Loucy (cell line): Measurements from ENCODE around the gene CRYBG2.

ENCODE experiments used
- H2AFZ ChIP-seq: fragments of 200-600 bp; sonication (generic); 2 replicates; pipeline ENCODE4 v1.6.0; 2016; ENCODE audit warnings: antibody characterized with exemption, mild to moderate bottlenecking, low read length, moderate library complexity
- H3F3A ChIP-seq: fragments of 200-600 bp; 2 replicates; pipeline ENCODE4 v1.6.0; 2016; ENCODE audit warnings: antibody characterized with exemption, low read depth, mild to moderate bottlenecking
- H3K27me3 ChIP-seq: fragments of 200-600 bp; sonication (generic); 2 replicates; pipeline ENCODE4 v1.6.1; 2014; ENCODE audit warnings: low read length, mild to moderate bottlenecking; ENCODE audit not compliant: insufficient read depth, poor library complexity, severe bottlenecking
- H3K36me3 ChIP-seq: fragments of 200-600 bp; sonication (generic); 2 replicates; pipeline ENCODE4 v1.6.1; 2016; ENCODE audit warnings: low read length; ENCODE audit not compliant: insufficient read depth
- H3K4me1 ChIP-seq: fragments of 200-600 bp; sonication (generic); 2 replicates; pipeline ENCODE4 v1.5.1; 2014; ENCODE audit warnings: low read length, mild to moderate bottlenecking; ENCODE audit not compliant: insufficient read depth, poor library complexity, severe bottlenecking
- H3K4me2 ChIP-seq: fragments of 200-600 bp; sonication (generic); 2 replicates; pipeline ENCODE4 v1.6.0; 2014; ENCODE audit warnings: antibody characterized with exemption, low read length, low read depth, mild to moderate bottlenecking; ENCODE audit not compliant: poor library complexity, severe bottlenecking
- H3K4me3 ChIP-seq: fragments of 200-600 bp; sonication (generic); 2 replicates; pipeline ENCODE4 v1.5.1; 2014; ENCODE audit warnings: low read length, mild to moderate bottlenecking, mixed read lengths; ENCODE audit not compliant: poor library complexity, severe bottlenecking
- H3K79me2 ChIP-seq: fragments of 200-600 bp; sonication (generic); 2 replicates; pipeline ENCODE4 v1.6.1; 2014; ENCODE audit warnings: low read length; ENCODE audit not compliant: insufficient read depth
- H3K9ac ChIP-seq: fragments of 200-600 bp; sonication (generic); 2 replicates; pipeline ENCODE4 v1.6.0; 2014; ENCODE audit warnings: mild to moderate bottlenecking, low read depth, low read length, moderate library complexity; ENCODE audit not compliant: poor library complexity, severe bottlenecking
- H3K9me2 ChIP-seq: fragments of 200-600 bp; sonication (generic); replicated peaks from 2 replicates; pipeline ENCODE4 v1.6.1; 2016; ENCODE audit warnings: low read depth, low read length, mixed read lengths
- H3K9me3 ChIP-seq: fragments of 200-600 bp; sonication (generic); 2 replicates; pipeline ENCODE4 v1.6.1; 2014; ENCODE audit warnings: mild to moderate bottlenecking, antibody characterized with exemption, low read length, low read depth; ENCODE audit not compliant: insufficient read depth
- H4K20me1 ChIP-seq: fragments of 200-600 bp; sonication (generic); 2 replicates; pipeline ENCODE4 v1.6.0; 2014; ENCODE audit warnings: antibody characterized with exemption, low read length, mild to moderate bottlenecking; ENCODE audit not compliant: insufficient read depth, poor library complexity, severe bottlenecking
- EZH2phosphoT487 ChIP-seq: fragments of 200-600 bp; IDR thresholded peaks from 2 replicates; pipeline ENCODE4 v1.6.1; 2018; ENCODE audit warnings: antibody characterized with exemption, mild to moderate bottlenecking, moderate library complexity, borderline replicate concordance
- TF ChIP-seq, protein P1 (sequence below): fragments of 200-600 bp; sonication (generic); conservative IDR thresholded peaks from 2 replicates; pipeline ENCODE4 v1.5.1; 2014; ENCODE audit warnings: mild to moderate bottlenecking, antibody characterized with exemption, low read length

CRYBG2 gene

DNA sequence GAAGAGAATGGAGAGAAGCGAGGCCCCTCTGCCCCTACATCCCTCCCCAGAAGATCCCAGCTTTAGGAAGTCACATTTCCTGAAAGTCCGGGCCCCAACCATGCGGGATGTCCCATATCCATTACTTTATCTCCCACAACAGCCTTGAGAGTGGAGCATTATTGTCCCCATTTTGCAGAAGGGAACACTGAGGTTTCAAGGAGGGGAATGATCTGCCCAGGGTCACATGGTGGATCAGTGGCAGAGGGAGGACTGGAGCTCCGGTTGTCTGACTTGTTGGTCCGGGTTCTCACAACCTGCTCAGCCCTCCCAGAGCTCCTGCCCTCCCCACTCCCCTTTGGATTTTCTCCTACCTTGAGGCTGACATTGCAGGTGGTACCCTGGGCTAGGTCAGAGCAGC is 2.2 kb upstream of the CRYBG2 start:
- H3K79me2 ChIP-seq: no peaks in the 10 kb centered on the region
- TF ChIP-seq, protein P1, sequence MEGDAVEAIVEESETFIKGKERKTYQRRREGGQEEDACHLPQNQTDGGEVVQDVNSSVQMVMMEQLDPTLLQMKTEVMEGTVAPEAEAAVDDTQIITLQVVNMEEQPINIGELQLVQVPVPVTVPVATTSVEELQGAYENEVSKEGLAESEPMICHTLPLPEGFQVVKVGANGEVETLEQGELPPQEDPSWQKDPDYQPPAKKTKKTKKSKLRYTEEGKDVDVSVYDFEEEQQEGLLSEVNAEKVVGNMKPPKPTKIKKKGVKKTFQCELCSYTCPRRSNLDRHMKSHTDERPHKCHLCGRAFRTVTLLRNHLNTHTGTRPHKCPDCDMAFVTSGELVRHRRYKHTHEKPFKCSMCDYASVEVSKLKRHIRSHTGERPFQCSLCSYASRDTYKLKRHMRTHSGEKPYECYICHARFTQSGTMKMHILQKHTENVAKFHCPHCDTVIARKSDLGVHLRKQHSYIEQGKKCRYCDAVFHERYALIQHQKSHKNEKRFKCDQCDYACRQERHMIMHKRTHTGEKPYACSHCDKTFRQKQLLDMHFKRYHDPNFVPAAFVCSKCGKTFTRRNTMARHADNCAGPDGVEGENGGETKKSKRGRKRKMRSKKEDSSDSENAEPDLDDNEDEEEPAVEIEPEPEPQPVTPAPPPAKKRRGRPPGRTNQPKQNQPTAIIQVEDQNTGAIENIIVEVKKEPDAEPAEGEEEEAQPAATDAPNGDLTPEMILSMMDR: no peak
- no peak for TF ChIP-seq EZH2phosphoT487
- H3K4me1 ChIP-seq: no peaks in the 10 kb centered on the region
- no peaks in the 10 kb centered on the region for H3K27me3 ChIP-seq
- no peaks in the 10 kb centered on the region for H3K9me2 ChIP-seq
- no peaks in the 10 kb centered on the region for H4K20me1 ChIP-seq
- H3K9ac ChIP-seq: no peak overlapping the region
- H3F3A ChIP-seq: no peaks in the 10 kb centered on the region
- no peak overlapping the region for H2AFZ ChIP-seq
- no peaks in the 10 kb centered on the region for H3K36me3 ChIP-seq
- H3K4me2 ChIP-seq: no peak overlapping the region
- H3K4me3 ChIP-seq: no peak overlapping the region
- H3K9me3 ChIP-seq: no peaks in the 10 kb centered on the region

DNA sequence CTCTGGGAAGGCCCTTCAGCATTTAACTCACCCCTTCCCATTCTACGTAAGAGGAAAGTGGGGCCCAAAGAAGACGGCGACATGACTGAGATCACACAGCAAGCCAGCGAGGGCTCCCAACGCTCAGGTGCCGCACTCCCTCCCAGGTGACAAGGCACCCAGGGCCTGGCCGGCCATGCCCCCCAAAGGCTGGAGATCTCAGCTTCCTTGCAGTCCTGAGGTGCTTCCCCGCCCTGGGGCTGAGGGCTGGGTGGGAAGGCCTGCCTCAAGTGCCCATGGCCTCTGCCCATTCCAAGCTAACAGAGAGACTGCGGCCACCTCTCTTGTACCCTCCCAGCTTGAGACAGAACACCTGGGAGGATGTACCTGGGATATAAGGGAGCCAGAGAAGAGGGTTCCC is 1.0 kb upstream of the CRYBG2 start:
- no peaks in the 10 kb centered on the region for H3K36me3 ChIP-seq
- no peak overlapping the region for H3K4me2 ChIP-seq
- TF ChIP-seq, protein P1: no peak
- TF ChIP-seq EZH2phosphoT487: no peak
- no peaks in the 10 kb centered on the region for H3K27me3 ChIP-seq
- H3K4me1 ChIP-seq: peaks cover 4% of the 10 kb centered on the region
- no peaks in the 10 kb centered on the region for H3K9me2 ChIP-seq
- no peak overlapping the region for H3K9ac ChIP-seq
- no peak overlapping the region for H3K4me3 ChIP-seq
- no peaks in the 10 kb centered on the region for H3K9me3 ChIP-seq
- no peaks in the 10 kb centered on the region for H3K79me2 ChIP-seq
- no peaks in the 10 kb centered on the region for H4K20me1 ChIP-seq
- no peaks in the 10 kb centered on the region for H3F3A ChIP-seq
- H2AFZ ChIP-seq: no peak overlapping the region

DNA sequence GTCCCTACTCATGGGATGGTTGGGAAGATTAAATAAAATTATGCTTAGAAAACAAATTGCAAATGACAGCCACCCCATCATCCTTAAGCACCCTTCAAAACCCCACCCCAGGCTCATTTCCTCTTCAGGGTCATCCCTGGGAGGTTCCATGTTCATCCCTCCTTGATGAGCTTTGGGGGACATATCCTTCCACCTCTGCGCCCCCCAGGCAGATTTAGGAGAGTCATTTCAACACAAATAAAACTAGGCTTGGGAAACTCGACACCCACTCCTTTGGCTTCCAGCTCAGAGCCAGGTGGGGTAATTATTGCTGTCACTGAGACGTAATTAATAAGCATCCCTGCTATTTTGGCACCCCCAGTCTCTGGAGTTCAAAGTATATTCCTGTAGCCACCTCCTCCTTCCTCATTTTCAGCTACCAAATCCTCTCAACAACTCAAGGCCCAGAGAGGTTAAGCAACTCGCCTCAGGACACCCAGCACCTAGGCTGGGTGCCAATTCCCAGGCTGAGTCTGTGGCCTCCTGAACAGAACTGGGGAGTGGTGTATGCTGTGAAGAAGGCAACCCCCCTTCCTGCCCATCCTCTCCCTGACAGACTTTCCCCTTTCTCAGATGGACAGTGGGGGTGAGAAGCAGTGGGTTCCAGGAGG is 595 bp downstream of the CRYBG2 start:
- H3K9me3 ChIP-seq: no peaks in the 10 kb centered on the region
- TF ChIP-seq, protein P1: no peak
- TF ChIP-seq EZH2phosphoT487: no peak
- no peaks in the 10 kb centered on the region for H3K27me3 ChIP-seq
- H3K79me2 ChIP-seq: no peaks in the 10 kb centered on the region
- H3K36me3 ChIP-seq: no peaks in the 10 kb centered on the region
- no peak overlapping the region for H3K4me2 ChIP-seq
- peaks cover 4% of the 10 kb centered on the region for H3K4me1 ChIP-seq
- no peak overlapping the region for H2AFZ ChIP-seq
- H3K9me2 ChIP-seq: no peaks in the 10 kb centered on the region
- H3F3A ChIP-seq: no peaks in the 10 kb centered on the region
- no peak overlapping the region for H3K4me3 ChIP-seq
- H3K9ac ChIP-seq: no peak overlapping the region
- no peaks in the 10 kb centered on the region for H4K20me1 ChIP-seq
